Stimulated activated CD4-positive, alpha-beta T cell treated with anti-CD3 and anti-CD28 coated beads, TNF-alpha, amount 100 ng/mL, for 48 hours (primary cell): ENCODE measurements around the gene OSCP1.

Experiments used
- DNase-seq, 3 donors: peaks; one replicate each; pipeline ENCODE4 v3.0.0-alpha.2; 2020; ENCODE audit warnings: low read depth in 3 of 3

Gene OSCP1

DNA sequence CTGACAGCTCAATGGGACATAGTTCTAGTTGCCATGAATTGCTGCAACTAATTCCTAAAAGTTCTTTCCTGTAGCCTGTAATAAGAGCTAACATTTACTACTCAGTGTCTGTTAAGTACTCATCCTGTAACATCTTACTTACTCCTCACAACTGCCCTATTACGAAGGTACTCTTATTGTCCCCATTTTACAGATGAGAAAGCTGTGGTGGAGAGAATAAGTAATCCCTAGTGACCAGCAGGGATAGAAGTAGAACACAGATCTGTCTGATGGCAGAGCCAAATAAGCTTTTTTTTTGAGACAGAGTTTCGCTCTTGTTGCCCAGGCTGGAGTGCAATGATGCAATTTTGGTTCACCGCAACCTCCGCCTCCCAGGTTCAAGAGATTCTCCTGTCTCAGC lies 67.6 kb downstream of the OSCP1 start:
- DNase-seq = no peak

DNA sequence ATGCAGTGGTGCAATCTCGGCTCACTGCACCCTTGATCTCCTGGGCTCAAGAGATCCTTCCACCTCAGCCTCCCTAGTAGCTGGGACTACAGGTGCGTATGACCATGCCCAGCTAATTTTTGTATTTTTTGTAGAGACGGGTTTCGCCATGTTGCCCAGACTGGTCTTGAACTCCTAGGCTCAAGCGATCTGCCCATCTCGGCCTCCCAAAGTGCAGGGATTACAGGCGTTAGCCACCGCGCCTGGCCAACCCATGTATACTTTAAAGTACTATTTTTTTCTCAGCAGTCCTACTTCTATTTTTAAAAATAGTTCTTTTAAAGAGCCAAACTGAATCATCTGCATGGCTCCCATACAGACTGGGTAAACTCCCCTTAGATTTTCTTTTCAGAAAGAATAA lies 68.0 kb downstream of the OSCP1 start:
- no peak for DNase-seq

DNA sequence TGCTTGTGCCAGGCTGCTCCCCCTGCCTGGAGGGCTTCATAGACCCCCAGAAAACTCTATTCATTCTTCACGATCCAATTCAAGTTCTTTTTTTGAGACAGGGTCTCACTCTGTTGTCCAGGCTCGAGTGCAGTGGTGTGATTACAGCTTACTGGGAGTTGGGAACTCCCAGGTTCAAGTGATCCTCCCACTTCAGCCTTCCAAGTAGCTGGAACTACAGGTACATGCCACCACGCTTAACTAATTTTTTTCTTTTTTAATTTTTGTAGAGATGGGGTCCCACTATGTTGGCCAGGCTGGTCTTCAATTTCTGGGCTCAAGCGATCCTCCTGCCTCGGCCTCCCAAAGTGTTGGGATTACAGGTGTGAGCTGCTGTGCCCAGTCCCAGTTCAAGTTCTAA lies 68.8 kb downstream of the OSCP1 start:
- DNase-seq = no peak

DNA sequence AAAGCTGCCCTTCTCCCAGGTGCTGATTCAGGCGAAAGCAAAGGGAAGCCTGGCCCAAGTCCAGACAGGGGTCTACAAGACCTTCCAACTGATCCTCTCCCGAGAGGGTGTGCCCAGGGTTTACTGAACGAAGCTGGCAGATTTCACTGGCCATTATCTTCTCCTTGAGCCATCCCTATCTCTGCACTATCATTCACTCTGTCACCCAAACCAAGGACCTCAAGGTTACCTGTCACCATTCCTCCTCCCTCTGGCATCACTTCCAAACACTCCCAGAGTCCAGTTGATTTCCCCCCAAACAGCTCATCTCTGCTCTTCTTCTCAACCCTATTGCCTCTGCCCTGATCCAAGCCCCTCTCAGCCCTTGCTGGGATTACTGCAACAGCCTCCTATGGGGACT lies 69.5 kb downstream of the OSCP1 start:
- no peak for DNase-seq

DNA sequence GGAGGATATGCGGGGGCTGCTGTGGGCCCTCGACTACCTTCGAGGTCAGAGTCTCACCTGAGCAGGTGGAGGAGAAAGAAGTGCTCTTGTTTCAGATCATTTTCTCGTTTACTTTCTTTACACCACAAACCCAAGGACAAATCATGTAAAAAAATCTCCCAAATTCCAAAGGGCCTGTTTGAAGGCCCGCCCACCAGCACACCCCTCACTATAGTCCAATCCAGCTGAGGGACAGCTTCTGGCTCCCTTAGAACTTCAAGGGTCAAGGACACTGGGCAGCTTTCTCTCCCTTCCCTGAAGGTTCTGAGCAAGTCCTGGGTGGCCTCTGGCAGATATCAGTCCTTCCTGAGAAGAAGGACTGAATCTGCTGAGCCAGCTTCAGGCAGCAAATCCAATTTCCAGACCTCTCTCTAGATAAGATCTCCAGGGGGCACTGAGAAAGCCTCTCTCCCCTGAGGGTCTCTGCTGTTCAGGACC lies 70.1 kb downstream of the OSCP1 start:
- no peak for DNase-seq

DNA sequence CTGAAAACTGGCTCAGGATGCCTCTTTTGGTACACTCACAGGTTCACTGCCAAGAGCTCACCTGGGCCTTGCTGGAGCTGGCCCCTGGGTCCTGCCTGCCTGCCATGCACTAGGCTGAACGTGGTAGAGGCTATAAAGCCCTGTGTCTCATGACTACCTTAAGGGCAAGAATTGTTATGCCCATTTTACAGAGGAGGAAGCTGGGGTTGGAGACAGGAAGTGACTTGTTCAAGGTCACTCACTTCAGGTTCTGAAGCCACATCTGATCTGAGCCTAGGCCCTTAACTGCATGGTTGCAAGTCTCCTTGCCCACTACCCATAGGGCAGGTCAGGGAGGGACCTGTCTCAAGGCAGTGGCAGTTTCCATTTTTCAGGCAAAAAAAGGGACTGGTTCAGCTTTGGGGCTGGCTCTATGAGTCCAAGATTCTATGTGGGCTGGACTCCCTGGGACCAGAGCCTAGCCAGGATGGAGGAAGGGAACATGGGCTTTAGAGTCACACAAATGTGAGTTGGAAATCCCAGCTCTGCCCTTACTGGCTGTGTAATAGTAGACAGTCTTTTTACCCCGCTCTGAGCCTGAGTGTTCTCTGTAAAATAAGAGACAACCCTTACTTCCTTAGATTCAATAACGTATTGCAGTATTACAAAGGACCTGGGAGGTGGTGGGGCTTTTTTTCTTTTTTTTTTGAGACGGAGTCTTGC lies 72.3 kb downstream of the OSCP1 start:
- no peak for DNase-seq

DNA sequence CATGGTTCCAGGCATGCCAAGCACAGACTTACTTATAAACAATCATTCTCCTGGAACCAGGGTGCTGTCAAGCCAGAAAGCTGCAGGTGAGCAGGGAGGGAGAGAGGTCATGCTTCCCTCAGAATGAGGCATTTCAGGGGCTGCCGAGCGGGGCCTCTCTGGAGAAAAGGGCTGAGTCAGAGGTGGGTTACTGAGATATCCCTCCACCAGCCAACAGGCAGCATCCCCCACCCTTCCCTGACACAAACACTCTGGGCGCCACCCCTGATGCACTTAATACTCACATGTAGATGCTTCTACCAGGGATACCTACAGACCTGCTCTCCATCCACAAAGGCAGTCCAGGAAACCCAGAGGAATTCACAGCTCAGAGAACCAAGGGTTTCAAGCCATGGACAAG lies 77.6 kb downstream of the OSCP1 start:
- DNase-seq = no peak

DNA sequence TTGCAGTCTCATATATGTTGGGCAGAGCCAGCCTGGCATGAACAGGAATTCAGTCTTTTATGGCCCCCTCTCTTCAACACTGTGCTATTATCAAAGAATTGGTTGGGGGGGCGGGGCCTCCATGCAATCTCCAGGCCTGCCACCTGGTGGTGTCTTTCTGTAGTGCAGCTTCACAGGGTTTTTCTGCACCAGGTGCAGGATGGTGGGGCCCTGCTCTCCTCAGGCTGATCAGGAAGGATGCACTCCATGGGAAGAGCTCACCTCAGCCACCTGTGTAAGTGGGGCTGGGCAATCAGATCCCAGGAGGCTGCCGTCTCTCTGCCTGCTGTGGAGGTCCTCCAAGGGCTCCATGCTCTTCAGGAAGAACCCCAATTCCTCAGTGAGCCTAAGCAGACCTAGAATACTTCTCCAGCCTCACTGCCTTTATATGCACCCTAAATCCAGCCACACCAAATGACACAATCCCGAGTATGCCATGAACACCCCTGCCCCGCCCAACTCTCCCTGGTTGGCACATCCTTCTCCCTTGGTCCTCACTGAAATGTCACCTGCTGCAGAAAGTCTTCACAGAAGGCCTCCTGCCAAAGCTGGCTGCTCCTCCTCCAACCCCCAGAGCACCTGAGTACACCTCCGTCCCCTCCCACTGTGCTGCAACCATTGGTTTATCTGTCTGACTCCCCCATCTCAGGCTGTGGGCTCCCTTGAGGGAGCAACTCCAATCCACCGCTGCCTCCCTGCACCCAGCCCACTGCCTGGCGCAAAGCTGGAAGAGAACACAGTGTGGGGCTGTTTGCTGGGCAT lies 81.0 kb downstream of the OSCP1 start:
- peak; percentile 57 to 86 (median 79) for DNase-seq
